HepG2 (cell line): ENCODE measurements around the gene ADCY9. TPM values are rescaled to one million over a fixed set of nuclear protein-coding genes. Genes with fewer than 3 reads are reported as not detected.

Source experiments
- CHD2 ChIP-seq: IDR thresholded peaks from 2 replicates; pipeline ENCODE4 v1.6.1; 2011; ENCODE audit warnings: low read depth, low read length, improper control_type of control experiment
- HOXD1 ChIP-seq: sonication (generic); formaldehyde crosslinking; IDR thresholded peaks from 2 replicates; pipeline ENCODE4 v1.5.0; 2020; ENCODE audit warnings: missing genetic modification reagents
- ZFP82 ChIP-seq: sonication (generic); formaldehyde crosslinking; IDR thresholded peaks from 2 replicates; pipeline ENCODE4 v1.5.1; 2020; ENCODE audit warnings: mild to moderate bottlenecking, missing genetic modification reagents, borderline replicate concordance
- ZNF292 ChIP-seq: sonication (generic); formaldehyde crosslinking; IDR thresholded peaks from 2 replicates; pipeline ENCODE4 v1.8.1; 2022; ENCODE audit warnings: mild to moderate bottlenecking, low read depth, missing genetic modification reagents, borderline replicate concordance
- polyA plus RNA-seq, 8 experiments: library from polyadenylated mRNA; depleted of rRNA in 3 of 8; stranded (reverse) in 7 of 8; unstranded in 1 of 8; fragments of >200 nt; fragmentation: Illumina TruSeq in 4 of 8; extraction: Trizol in 4 of 8; gene quantifications; 2 replicates each; pipeline versions ENCODE4 v1.2.1 to v1.2.3, GENCODE V29; 2011 to 2016; ENCODE audit warnings: low read depth in 4 of 8, missing spikeins in 1 of 8, mixed read lengths in 1 of 8; ENCODE audit not compliant: insufficient read depth in 1 of 8
- total RNA-seq, 5 experiments: library from RNA; depleted of rRNA; stranded (reverse); fragments of >200 nt; fragmentation: Illumina TruSeq; extraction: Trizol; gene quantifications; 2 replicates each; pipeline ENCODE4 v1.2.3, GENCODE V29; 2016; ENCODE audit warnings: low read depth in 1 of 5
- TF ChIP-seq, protein P1 (sequence below): sonication (generic); formaldehyde crosslinking; IDR thresholded peaks from 2 replicates; pipeline ENCODE4 v1.4.0; 2020; ENCODE audit warnings: missing genetic modification reagents, borderline replicate concordance
- TF ChIP-seq, protein P2 (sequence below): sonication (generic); formaldehyde crosslinking; IDR thresholded peaks from 2 replicates; pipeline ENCODE4 v1.8.0; 2022; ENCODE audit warnings: mild to moderate bottlenecking, missing genetic modification reagents

The ADCY9 gene
- total and polyA plus RNA-seq, 2 of the 13 experiments (the other 11 are each of a cell fraction or from before 2014, with no cell fraction given) = 11.2 to 13.9 TPM

- TF ChIP-seq, protein P1, sequence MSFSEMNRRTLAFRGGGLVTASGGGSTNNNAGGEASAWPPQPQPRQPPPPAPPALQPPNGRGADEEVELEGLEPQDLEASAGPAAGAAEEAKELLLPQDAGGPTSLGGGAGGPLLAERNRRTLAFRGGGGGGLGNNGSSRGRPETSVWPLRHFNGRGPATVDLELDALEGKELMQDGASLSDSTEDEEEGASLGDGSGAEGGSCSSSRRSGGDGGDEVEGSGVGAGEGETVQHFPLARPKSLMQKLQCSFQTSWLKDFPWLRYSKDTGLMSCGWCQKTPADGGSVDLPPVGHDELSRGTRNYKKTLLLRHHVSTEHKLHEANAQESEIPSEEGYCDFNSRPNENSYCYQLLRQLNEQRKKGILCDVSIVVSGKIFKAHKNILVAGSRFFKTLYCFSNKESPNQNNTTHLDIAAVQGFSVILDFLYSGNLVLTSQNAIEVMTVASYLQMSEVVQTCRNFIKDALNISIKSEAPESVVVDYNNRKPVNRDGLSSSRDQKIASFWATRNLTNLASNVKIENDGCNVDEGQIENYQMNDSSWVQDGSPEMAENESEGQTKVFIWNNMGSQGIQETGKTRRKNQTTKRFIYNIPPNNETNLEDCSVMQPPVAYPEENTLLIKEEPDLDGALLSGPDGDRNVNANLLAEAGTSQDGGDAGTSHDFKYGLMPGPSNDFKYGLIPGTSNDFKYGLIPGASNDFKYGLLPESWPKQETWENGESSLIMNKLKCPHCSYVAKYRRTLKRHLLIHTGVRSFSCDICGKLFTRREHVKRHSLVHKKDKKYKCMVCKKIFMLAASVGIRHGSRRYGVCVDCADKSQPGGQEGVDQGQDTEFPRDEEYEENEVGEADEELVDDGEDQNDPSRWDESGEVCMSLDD (CRISPR knock-in tag) = no peak
- TF ChIP-seq, protein P2, sequence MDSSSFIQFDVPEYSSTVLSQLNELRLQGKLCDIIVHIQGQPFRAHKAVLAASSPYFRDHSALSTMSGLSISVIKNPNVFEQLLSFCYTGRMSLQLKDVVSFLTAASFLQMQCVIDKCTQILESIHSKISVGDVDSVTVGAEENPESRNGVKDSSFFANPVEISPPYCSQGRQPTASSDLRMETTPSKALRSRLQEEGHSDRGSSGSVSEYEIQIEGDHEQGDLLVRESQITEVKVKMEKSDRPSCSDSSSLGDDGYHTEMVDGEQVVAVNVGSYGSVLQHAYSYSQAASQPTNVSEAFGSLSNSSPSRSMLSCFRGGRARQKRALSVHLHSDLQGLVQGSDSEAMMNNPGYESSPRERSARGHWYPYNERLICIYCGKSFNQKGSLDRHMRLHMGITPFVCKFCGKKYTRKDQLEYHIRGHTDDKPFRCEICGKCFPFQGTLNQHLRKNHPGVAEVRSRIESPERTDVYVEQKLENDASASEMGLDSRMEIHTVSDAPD (CRISPR knock-in tag) = no peak
- TF ChIP-seq CHD2 = no peak
- 0 out of 2 replicates have a peak, but pooled peaks have one; percentile 17 for TF ChIP-seq ZNF292 (CRISPR knock-in tag)
- no peak for TF ChIP-seq HOXD1 (CRISPR knock-in tag)
- TF ChIP-seq ZFP82 = 0 out of 2 replicates have a peak, but pooled peaks have one; percentile 66
Observed at GRCh38 chr16:4116325-4117249, at the start of gene ADCY9 (continued).
